GF-D8 (cell line): Measurements from ENCODE around the gene SLC35F4.
"Not testable (repeated sequence)": the region's sequence is repeated elsewhere in the genome, so short reads cannot be mapped to it uniquely, and the experiment has no call there.

Experiments used
- DNase-seq: peaks from one replicate; lab custom pipeline; 2025; lab: John Stamatoyannopoulos, UW

The SLC35F4 gene

GRCh38 chr14:57796556-57796955 is 69.3 kb downstream of the SLC35F4 start:
- no peak for DNase-seq

DNA sequence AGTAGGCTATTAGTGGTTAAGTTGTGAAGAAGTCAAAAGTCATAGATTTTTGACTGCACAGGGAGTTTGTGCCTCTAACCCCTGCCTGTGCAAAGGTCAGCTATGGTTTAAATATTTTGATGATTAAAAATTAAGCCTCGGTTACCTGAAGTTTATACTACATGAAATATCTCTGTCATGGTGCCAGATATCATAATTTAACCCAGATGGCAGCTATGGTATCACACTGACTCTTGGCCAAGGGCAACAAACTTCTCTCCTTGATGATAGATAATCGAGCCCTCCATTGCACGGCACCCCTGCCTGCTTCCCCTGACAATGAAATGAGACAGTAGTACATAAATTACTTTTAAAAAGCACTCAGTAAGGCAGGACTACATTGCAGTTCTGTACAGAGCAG is 80.8 kb downstream of the SLC35F4 start:
- no peak for DNase-seq

- no peak for DNase-seq
Observed at GRCh38 chr14:57771801-57772200, 94.1 kb downstream of the SLC35F4 start.

DNA sequence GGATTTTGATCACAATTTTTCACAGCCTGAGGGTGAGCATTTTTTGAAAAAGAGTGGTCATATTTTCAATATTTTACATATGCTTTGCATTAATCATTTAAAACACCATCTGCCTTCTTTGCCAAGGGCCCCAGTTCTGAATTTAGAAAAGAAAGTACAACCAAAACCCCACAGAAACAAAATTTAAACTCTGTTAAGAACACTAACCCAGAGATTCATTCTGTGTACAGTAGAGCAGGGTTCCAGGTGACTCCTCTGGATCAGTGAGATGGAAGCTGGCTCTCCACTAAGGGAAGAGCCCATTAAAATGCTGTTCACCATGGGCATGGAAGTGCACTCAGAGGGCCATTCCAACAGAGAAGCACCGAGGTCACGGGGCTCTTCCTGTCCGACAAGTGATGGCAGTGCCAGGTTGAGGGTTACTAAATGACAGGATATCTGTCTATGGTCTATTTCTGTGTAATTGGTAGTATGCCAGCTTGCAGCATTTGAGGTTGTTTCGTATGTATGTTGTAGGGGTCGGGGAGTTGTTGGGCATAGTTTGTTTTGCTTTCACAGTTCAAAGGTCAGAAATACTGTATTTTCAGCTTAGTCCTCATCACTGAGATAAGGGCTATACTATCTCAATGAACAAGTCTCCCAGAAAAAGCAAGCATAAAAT is 95.9 kb downstream of the SLC35F4 start:
- no peak for DNase-seq

DNA sequence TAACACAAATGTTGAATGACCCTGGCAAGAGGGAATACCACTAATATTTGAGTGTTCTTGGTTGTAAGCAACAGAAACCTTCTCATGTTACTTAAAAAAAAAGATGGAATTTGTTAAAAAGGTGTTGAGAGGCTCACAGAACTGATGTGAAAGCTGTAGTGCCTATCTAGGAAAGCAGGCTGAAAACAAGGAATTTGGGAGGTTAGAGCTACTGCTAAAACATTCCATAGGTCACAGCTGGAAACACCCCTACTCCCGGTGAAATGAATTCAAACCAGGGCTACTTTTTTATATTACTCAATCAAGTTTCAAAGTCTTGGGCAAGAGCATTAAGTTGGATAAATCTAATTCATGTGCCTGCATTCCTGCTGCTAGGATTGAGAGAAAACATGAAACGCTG is 104.1 kb downstream of the SLC35F4 start:
- no peak for DNase-seq

DNA sequence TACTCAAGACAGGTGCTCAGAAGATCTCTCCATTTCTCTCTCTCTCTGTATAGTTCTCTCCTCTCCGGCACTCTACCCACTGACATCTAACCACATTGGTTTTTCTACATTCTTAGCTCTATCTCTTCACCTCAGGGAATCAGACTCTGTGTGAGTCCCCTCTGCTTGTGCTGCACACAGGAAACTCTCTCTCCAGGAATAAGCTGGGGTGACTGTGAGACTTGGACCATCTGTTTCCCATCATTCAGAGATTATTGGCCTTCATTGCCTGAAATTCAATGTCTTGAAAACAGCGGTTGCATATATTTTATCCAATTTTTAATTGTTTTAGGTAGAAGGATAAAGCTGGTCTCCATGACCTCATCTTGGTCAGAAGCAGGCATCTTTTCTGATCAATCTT is 105.0 kb downstream of the SLC35F4 start:
- no peak for DNase-seq

- no peak for DNase-seq
Observed at GRCh38 chr14:57755018-57755521, 110.8 kb downstream of the SLC35F4 start.

DNA sequence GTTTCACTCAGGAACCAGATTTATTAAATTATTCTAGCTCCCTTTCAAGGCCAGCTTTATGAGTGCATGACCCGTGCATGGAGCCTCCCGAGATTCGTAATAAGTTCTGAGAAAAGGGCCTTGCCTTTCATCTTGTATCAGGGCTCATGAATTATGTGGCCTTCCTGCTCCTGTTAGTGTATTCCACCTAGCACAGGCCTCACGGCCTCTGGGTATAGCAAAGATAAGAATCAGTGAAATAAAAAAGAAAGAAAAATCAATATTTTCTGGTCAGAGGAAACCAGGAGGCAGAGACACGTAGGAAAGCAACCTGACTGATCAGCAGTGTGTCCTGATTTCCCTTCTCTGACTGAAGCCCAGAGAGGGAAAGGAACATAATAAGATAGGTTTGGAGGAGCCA is 111.4 kb downstream of the SLC35F4 start:
- no peak for DNase-seq

- no peak for DNase-seq
Observed at GRCh38 chr14:57753821-57754220, 112.1 kb downstream of the SLC35F4 start.

DNA sequence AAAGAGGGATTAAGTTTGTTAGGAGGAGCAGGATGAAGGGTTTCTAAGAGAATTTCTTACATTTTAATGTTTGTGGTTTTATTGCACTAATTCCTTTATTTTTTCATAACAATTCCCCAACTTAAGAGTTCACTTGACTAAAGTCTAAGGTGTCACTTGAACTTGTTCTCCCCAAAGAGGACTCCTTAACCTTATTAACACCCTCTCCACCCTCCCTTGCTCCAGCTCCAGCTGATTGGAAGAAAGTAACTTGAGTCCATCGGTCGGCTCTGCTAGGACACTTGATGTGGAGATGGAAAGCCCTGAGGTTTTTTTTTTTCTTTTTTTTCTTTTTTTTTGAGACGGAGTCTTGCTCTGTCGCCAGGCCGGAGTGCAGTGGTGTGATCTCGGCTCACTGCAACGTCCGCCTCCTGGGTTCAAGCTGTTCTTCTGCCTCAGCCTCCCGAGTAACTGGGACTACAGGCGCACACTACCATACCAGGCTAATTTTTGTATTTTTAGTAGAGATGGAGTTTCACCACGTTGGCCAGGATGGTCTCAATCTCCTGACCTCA is 113.7 kb downstream of the SLC35F4 start:
- not testable (repeated sequence) for DNase-seq

GRCh38 chr14:57751400-57751799 is 114.5 kb downstream of the SLC35F4 start:
- no peak for DNase-seq

DNA sequence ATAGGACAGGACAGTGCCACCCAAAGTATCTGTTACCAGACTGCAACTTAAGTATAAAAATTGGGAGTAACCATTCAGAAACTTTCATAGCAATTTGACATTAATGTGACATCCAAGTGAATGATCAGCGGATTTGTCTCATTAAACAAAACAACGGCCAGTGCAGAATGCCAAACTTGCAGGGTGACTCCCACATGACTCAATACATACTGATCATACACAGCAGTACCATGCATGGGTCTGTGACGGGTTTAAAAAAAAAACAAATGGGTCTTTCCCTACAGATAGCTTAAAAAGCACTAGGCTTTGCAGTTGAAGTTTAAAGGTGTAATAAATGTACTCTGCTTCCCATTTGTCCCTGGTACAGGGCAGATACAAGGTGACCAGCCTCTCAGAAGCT is 116.6 kb downstream of the SLC35F4 start:
- DNase-seq, result no peak

DNA sequence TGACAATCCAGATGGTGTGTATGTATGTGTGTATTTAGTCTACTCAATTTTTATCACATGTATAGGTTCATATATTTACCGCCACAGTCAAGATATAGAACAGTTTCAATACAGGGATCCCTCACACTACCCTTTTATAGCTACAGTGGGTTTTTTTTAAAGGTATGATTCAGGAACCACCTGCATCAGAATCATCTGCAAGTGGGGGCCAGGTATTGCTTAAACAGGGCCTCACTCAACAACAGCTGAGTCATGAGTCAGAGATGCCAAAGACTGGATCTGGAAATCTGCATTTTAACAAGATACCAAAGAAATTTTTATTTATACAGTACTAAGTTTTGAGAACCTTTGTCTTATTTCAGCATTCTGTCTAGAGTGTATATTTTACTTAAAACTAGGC is 117.6 kb downstream of the SLC35F4 start:
- DNase-seq, result no peak

DNA sequence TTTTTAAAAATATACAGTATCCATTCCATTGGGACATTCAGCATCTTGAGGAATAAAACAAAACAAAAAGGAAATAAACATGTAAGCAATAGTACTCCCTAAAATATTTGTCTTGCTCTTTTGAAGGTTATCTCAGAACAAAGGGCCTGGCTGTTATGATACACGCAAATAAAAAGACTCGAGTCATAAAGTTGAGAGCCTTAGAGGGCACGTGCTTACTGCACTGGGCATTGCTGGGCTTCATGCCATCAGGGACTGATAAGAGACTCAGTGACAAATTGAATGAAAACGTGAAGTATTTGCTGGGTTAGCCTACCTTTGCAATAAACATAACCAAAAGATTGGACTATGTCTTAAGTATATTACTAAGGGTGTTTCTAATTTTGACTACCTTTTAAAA is 118.9 kb downstream of the SLC35F4 start:
- no peak for DNase-seq

GRCh38 chr14:57746563-57746962 is 119.3 kb downstream of the SLC35F4 start:
- DNase-seq, result no peak

DNA sequence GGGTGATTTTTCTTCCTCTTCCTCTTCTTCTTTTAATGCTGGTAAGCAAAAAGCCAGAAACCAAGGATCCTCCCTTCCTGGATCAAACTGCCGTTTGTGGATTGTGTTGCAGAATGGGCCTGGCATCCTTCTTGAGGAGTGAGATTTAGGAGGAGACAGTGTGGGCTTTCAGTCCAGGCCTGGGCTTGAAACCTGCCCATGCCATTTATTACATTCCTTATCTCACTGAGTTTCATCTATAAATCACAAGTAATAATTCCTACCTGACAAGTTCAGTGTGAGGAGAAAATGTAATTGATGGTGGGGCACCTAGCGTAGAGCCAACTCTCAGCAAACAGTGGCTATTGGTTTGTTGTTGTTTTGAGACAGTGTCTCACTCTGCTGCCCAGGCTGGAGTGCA is 126.4 kb downstream of the SLC35F4 start:
- DNase-seq, result no peak

GRCh38 chr14:57737598-57737997 is 128.3 kb downstream of the SLC35F4 start:
- DNase-seq, result no peak

GRCh38 chr14:57736391-57736790 is 129.5 kb downstream of the SLC35F4 start:
- no peak for DNase-seq

GRCh38 chr14:57735276-57735675 is 130.6 kb downstream of the SLC35F4 start:
- DNase-seq, result no peak

DNA sequence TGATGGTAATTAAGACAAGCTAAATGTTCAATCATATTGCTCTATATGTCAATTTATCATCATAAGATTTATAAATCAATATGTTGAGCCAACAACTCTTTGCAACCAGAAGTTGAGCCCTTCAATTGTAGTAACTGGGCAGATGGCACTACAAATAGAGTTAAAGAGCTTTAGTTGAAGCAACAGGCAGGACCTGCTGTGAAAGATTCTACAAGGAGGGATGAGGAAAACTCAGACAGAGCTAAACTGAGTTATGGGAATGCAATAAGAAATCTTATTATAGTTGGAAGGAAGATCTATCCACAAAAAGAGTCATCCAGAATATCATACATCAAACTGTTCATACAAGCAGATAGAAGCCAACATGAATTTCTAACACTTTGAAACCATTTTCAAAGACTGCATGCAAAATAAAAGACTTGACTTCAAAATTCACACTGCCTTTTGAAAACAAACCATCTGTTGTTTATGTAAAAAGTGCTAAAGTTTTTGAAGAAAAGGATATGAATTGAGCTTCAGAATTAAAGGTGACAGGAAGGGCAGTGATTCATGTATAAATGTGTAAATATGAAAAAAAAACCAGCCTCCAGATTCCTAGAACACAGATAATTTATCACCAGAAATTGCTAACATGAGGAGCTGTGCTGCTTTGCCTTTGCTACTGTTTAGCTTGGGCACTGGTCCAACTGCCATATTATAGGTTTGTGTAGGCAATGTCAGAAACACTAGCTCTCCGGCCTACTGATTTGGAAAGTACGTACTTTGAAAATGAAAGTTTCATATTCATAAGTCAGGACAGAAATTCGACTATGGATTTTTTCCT is 133.2 kb downstream of the SLC35F4 start:
- DNase-seq, result no peak

DNA sequence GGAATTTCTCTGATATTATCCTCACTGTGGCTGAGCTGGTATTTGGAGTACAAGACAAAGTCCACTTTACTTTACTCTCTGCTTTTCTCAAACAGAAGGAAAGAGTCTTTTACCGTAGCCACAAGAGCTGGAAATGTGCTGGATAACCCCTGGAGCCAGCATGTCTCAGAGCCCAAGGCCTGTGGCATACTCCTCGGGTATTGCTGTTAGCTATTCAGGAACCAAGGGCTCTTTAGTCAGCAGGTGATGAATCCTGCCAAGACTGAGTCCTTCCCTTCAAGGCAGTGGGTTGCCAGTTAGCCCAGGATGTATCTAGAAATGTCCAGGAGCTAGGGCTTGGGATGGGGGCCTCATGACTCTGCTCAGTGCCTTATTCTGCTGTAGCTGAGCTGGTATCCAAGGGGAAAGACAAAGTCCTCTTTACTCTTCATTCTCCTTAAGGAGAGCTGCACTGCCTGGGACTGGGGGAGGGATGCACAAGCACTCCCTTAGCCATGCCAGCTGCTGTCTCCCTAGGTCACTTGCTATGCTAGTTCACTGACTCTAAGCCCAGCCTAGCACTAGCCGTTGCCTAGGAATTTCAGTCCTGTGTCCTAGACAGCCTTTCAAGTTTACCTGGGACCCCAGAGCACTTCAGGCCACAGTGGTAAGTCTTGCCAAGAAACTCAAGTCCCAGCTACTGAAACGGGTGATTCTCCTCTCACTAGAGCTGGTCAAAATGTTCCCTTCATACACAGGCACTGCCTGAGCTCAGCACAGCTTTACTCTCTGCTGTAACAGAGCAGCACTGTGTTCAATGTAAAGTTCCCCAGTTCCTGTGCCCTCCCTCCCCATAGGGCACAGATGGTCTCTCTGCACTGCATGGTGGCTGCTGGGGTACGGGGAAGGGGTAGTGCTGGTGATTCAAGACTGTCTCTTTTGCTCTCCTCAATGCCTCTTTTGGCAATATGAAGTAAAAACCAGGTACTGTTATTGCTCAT is 136.4 kb downstream of the SLC35F4 start:
- no peak for DNase-seq
